Myocyte (in vitro differentiated cells): ENCODE results near the gene CD72. TPM values are rescaled to one million over a fixed set of nuclear protein-coding genes. Genes with fewer than 3 reads are reported as not detected.
A peak's percentile ranks its signal among the peaks of the same experiment; 100 is the strongest.

ENCODE experiments used
- DNase-seq: peaks from one replicate; pipeline ENCODE4 v3.0.0-alpha.2; 2012; ENCODE audit warnings: low read depth
- polyA plus RNA-seq: library from polyadenylated mRNA; unstranded; fragments of >200 nt; gene quantifications from one replicate; pipeline ENCODE4 v1.2.1, GENCODE V29; 2012; ENCODE audit warnings: missing spikeins
- total RNA-seq: library from RNA; depleted of rRNA; stranded (reverse); fragments of >200 nt; gene quantifications from 2 replicates; pipeline ENCODE4 v1.2.3, GENCODE V29; 2014

Gene CD72
- total RNA-seq: 2.2 TPM in 2 replicates
- 2.3 TPM for polyA plus RNA-seq

GRCh38 chr9:35618325-35618727 is at the start of gene CD72:
CD72 (minus strand) TSS chr9:35618413; CDS start chr9:35618303, 110 bp downstream.
- DNase-seq: no peak

GRCh38 chr9:35667939-35668338 is 49.7 kb upstream of the CD72 start:
- DNase-seq: no peak

GRCh38 chr9:35666549-35666948 is 48.3 kb upstream of the CD72 start:
- DNase-seq: no peak

GRCh38 chr9:35666045-35666444 is 47.8 kb upstream of the CD72 start:
- peak; percentile 64 for DNase-seq

- DNase-seq: no peak
Observed at GRCh38 chr9:35665471-35665818, 47.2 kb upstream of the CD72 start.

GRCh38 chr9:35664531-35665470 is 46.6 kb upstream of the CD72 start, which contains the start of gene ARHGEF39:
ARHGEF39 (minus strand) TSS chr9:35665195; CDS start chr9:35665169, 26 bp downstream.
- peak; percentile 83 for DNase-seq

- DNase-seq: no peak
Observed at GRCh38 chr9:35662437-35662836, 44.2 kb upstream of the CD72 start.

- DNase-seq: no peak
Observed at GRCh38 chr9:35661756-35662350, 43.6 kb upstream of the CD72 start.

- DNase-seq: peak; percentile 69
Observed at GRCh38 chr9:35660966-35661415, 42.8 kb upstream of the CD72 start.

GRCh38 chr9:35659340-35659739 is 41.1 kb upstream of the CD72 start:
- DNase-seq: peak; percentile 75

- peak; percentile 61 for DNase-seq
Observed at GRCh38 chr9:35658968-35659220, 40.7 kb upstream of the CD72 start.

- DNase-seq: peak; percentile 84
Observed at GRCh38 chr9:35658137-35658967, 40.1 kb upstream of the CD72 start, which contains the start of gene CCDC107. CCDC107 (plus strand) TSS chr9:35658292; CDS start chr9:35658380, 88 bp downstream.

- peak; percentile 99 for DNase-seq
Observed at GRCh38 chr9:35657546-35658136, 39.4 kb upstream of the CD72 start, which contains the start of gene RMRP. RMRP (minus strand) TSS chr9:35658019.

- no peak for DNase-seq
Observed at GRCh38 chr9:35656831-35657545, 38.8 kb upstream of the CD72 start.

GRCh38 chr9:35656348-35656747 is 38.1 kb upstream of the CD72 start:
- no peak for DNase-seq

- DNase-seq: no peak
Observed at GRCh38 chr9:35653611-35654010, 35.4 kb upstream of the CD72 start.

- no peak for DNase-seq
Observed at GRCh38 chr9:35652829-35653209, 34.6 kb upstream of the CD72 start.

- no peak for DNase-seq
Observed at GRCh38 chr9:35651956-35652828, 34.0 kb upstream of the CD72 start.

GRCh38 chr9:35650341-35651158 is 32.3 kb upstream of the CD72 start, which contains the start of gene SIT1:
SIT1 (minus strand) TSS chr9:35650931; CDS start chr9:35650853, 78 bp downstream.
- no peak for DNase-seq
